BE2C (cell line): ENCODE measurements around the gene IGSF6.
"Not testable (repeated sequence)": the region's sequence is repeated elsewhere in the genome, so short reads cannot be mapped to it uniquely, and the experiment has no call there.

Experiments used
- DNase-seq: peaks from one replicate; pipeline ENCODE4 v3.0.0-alpha.2; 2020
- H3K27me3 ChIP-seq: fragments of 250-450 bp; sonication (Bioruptor Pico); 2 replicates; pipeline ENCODE4 v1.5.1; 2020; ENCODE audit warnings: mild to moderate bottlenecking
- H3K36me3 ChIP-seq: fragments of 250-450 bp; sonication (Bioruptor Pico); 2 replicates; pipeline ENCODE4 v1.5.1; 2020; ENCODE audit warnings: mild to moderate bottlenecking
- H3K4me1 ChIP-seq: fragments of 250-450 bp; sonication (Bioruptor Pico); 2 replicates; pipeline ENCODE4 v1.5.1; 2020
- H3K4me3 ChIP-seq: 2 replicates; pipeline ENCODE4 v1.5.1; 2011; ENCODE audit warnings: low read depth, low read length
- H3K9me3 ChIP-seq: fragments of 250-450 bp; sonication (Bioruptor Pico); 2 replicates; pipeline ENCODE4 v1.5.1; 2020
- CTCF ChIP-seq: IDR thresholded peaks from 2 replicates; pipeline ENCODE4 v1.5.1; 2012; ENCODE audit warnings: mild to moderate bottlenecking, low read depth, low read length

Gene IGSF6

GRCh38 chr16:21637032-21637968 is 15.1 kb downstream of the IGSF6 start:
- Histone ChIP-seq H3K4me1 (peaks cover under 1% of the 10 kb centered on the region; the same call in 1 of the 2 replicates), H3K4me3 (no peak overlapping the region), H3K36me3 (no peaks in the 10 kb centered on the region; the same call in 1 of the 2 replicates), H3K9me3 (no peaks in the 10 kb centered on the region; the same call in 1 of the 2 replicates), H3K27me3 (no peaks in the 10 kb centered on the region)
- TF ChIP-seq CTCF: no peak
- no peak for DNase-seq

DNA sequence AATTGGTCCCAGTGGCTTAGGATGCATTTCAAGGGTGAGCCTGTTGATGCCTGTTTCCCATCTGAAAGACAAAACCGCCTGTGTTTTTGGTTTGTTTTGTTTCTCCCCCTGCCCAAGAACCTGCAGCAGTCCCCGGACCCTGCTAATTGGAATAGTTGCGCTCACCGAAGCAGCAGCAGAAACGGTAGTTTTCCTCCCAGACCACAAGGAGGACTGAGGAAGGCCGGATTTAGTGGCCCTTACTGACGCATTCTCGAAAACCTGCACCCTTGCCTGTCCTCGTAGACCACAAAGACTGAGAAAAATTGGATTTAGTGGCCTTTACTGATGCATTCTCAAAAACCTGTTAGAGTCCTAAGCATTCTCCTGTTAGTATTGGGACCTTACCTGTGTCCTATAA is 16.7 kb downstream of the IGSF6 start:
- DNase-seq, H3K4me3 ChIP-seq, H3K27me3 ChIP-seq, H3K36me3 ChIP-seq, H3K9me3 ChIP-seq, H3K4me1 ChIP-seq: not testable (repeated sequence)

- no peak for DNase-seq
- Histone ChIP-seq H3K4me3 (no peak overlapping the region), H3K9me3 (no peaks in the 10 kb centered on the region; the same call in 1 of the 2 replicates), H3K36me3 (peaks cover 12% of the 10 kb centered on the region), H3K4me1 (no peaks in the 10 kb centered on the region), H3K27me3 (no peaks in the 10 kb centered on the region)
- TF ChIP-seq CTCF: no peak
Observed at GRCh38 chr16:21634216-21634615, 18.2 kb downstream of the IGSF6 start.

DNA sequence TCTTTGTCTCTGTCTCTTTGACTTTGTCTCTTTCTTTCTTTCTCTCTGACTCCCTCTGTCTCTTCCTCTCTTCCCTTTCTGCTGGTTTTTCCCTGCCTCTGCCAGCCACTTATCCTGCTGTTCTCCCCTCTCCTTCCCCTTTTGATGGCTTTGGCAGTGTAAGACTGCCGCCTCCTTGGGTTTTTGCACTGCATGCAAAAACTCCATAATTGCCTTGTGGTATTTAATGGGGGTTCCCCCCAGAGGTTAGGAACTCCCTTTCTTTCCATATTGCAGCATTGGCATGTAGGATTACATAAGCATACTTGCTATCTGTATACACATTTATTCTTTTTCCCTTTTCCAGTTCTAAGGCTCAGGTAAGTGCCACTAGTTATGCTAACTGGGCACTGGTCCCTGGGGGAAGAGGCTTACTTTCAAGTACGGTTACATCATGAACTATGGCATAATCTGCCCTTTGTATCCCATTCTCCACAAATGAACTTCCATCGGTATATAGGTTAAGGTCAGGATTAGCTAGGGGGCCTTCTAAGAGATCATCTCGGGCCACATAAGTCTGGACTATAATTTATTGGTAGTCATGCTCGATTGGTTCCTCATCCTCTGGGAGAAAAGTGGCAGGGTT is 20.3 kb downstream of the IGSF6 start:
- not testable (repeated sequence) for H3K27me3 ChIP-seq, H3K4me1 ChIP-seq, DNase-seq

DNA sequence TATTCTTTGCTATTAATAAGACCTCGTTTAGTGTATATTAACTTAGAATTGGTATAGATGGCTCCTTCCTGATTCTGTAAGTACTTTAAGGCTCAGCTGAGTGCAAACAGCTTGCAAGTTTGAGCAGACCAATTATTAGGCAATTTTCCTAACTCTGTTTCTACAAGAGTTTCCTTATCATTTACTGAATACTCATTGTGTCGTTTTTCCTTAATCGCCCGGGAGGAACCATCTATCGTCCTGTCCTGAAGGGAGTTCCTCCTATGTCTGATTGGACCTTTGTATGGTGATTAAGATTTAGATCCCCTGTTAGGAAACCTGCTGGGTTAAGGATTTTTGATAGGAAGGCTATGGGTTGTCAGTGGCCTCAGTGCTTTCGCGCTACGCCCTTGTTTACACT is 21.0 kb downstream of the IGSF6 start:
- H3K27me3 ChIP-seq, H3K4me1 ChIP-seq, H3K4me3 ChIP-seq, H3K9me3 ChIP-seq, DNase-seq: not testable (repeated sequence)
- peaks cover 26% of the 10 kb centered on the region for H3K36me3 ChIP-seq

More for the DNA sequence above, 20.3 kb downstream of the IGSF6 start:
- not testable (repeated sequence) for H3K9me3 ChIP-seq, H3K4me3 ChIP-seq
- peaks cover 26% of the 10 kb centered on the region for H3K36me3 ChIP-seq

GRCh38 chr16:21630866-21631265 is 21.5 kb downstream of the IGSF6 start:
- not testable (repeated sequence) for H3K27me3 ChIP-seq, H3K9me3 ChIP-seq, H3K4me3 ChIP-seq, H3K4me1 ChIP-seq, DNase-seq
- H3K36me3 ChIP-seq: peaks cover 26% of the 10 kb centered on the region

GRCh38 chr16:21629616-21630539 is 22.5 kb downstream of the IGSF6 start:
- H3K4me3 ChIP-seq, H3K27me3 ChIP-seq, DNase-seq, H3K9me3 ChIP-seq: not testable (repeated sequence)
- peaks cover 12% of the 10 kb centered on the region for H3K4me1 ChIP-seq
- H3K36me3 ChIP-seq: peaks cover 31% of the 10 kb centered on the region

- Histone ChIP-seq H3K27me3 (no peaks in the 10 kb centered on the region), H3K36me3 (peaks cover 38% of the 10 kb centered on the region), H3K4me1 (peaks cover 12% of the 10 kb centered on the region), H3K9me3 (no peaks in the 10 kb centered on the region), H3K4me3 (no peak overlapping the region)
- TF ChIP-seq CTCF: no peak
- DNase-seq: no peak
Observed at GRCh38 chr16:21628772-21629171, 23.6 kb downstream of the IGSF6 start.
